ENCODE measurements around the gene TLR9.
A peak's percentile ranks its signal among the peaks of the same experiment; 100 is the strongest.

TLR9 gene

GRCh38 chr3:52202384-52203077, 22.9 kb downstream of the TLR9 start:
- no peak for DNase-seq (ENCODE audit: extremely low spot score)
- TF ChIP-seq L3MBTL2 (conservative IDR thresholded peaks at IDR 0.05) (no peak), ARNT (IDR thresholded peaks at IDR 0.05) (no peak), FOXK2 (IDR thresholded peaks at IDR 0.05) (no peak)
- POLR2A ChIA-PET = interaction anchor here (0.9 kb wide), 1 partner anchor 35 kb away, joined by 3 read pairs; no protein-coding TSS in a partner anchor
- CTCF ChIA-PET = interaction anchor here (1.4 kb wide), 1 partner anchor 18 kb away, joined by 6 read pairs; no protein-coding TSS in a partner anchor

- CTCF ChIA-PET = interaction anchor here (1.0 to 1.9 kb wide), 2 partner anchors 19 to 30 kb away, joined by 3 to 12 read pairs; no protein-coding TSS in a partner anchor
- DNase-seq (ENCODE audit: extremely low spot score) = no peak
- POLR2A ChIA-PET = no interaction called here
- TF ChIP-seq FOXA1 (IDR thresholded peaks at IDR 0.05) (no peak), ARNT (IDR thresholded peaks at IDR 0.05) (no peak), FOXK2 (IDR thresholded peaks at IDR 0.05) (no peak), HDGF (IDR thresholded peaks at IDR 0.05; ENCODE audit: borderline replicate concordance) (no peak), NFRKB (IDR thresholded peaks at IDR 0.05) (no peak), CTBP1 (IDR thresholded peaks at IDR 0.05; ENCODE audit: borderline replicate concordance) (no peak), ZNF384 (IDR thresholded peaks at IDR 0.05) (no peak)
Measured at GRCh38 chr3:52200981-52201679, 24.3 kb downstream of the TLR9 start.

GRCh38 chr3:52198643-52199608, 26.5 kb downstream of the TLR9 start:
- ChIA-PET CTCF (no interaction called here), POLR2A (no interaction called here)
- no peak for TF ChIP-seq CTBP1 (IDR thresholded peaks at IDR 0.05; ENCODE audit: borderline replicate concordance)
- no peak for TF ChIP-seq FOXA1 (IDR thresholded peaks at IDR 0.05)
- TF ChIP-seq NFRKB (IDR thresholded peaks at IDR 0.05) = no peak
- no peak for TF ChIP-seq FOXM1 (IDR thresholded peaks at IDR 0.05; ENCODE audit: borderline replicate concordance)
- no peak for TF ChIP-seq HDGF (IDR thresholded peaks at IDR 0.05; ENCODE audit: borderline replicate concordance)
- no peak for TF ChIP-seq BHLHE40 (IDR thresholded peaks at IDR 0.05; ENCODE audit: borderline replicate concordance)
- TF ChIP-seq SUZ12 (IDR thresholded peaks at IDR 0.05) = no peak
- TF ChIP-seq L3MBTL2 (conservative IDR thresholded peaks at IDR 0.05) = no peak
- no peak for TF ChIP-seq ARNT (IDR thresholded peaks at IDR 0.05)
- no peak for TF ChIP-seq SP1 (IDR thresholded peaks at IDR 0.05)
- TF ChIP-seq TARDBP (IDR thresholded peaks at IDR 0.05) = no peak
- TF ChIP-seq FOXK2 (IDR thresholded peaks at IDR 0.05) = no peak
- no peak for TF ChIP-seq ELF4 (IDR thresholded peaks at IDR 0.05)
- no peak for TF ChIP-seq LEF1 (IDR thresholded peaks at IDR 0.05; ENCODE audit: borderline replicate concordance)
- TF ChIP-seq ZNF384 (IDR thresholded peaks at IDR 0.05) = no peak
- no peak for TF ChIP-seq PKNOX1 (IDR thresholded peaks at IDR 0.05)
- DNase-seq (ENCODE audit: extremely low spot score) = no peak

GRCh38 chr3:52197842-52198625, 27.4 kb downstream of the TLR9 start, which contains the start of gene ALAS1:
ALAS1 (plus strand) TSS chr3:52198160; CDS start chr3:52199242, 1,082 bp downstream.
- peak; percentile 99 for DNase-seq (ENCODE audit: extremely low spot score)
- ChIA-PET POLR2A (interaction anchor here (0.6 to 1.8 kb wide), 6 partner anchors 13 to 46 kb away, joined by 3 to 14 read pairs (median 3); partner anchors contain the start of genes POC1A and TWF2), CTCF (interaction anchor here (0.7 kb wide), 1 partner anchor 13 kb away, joined by 3 read pairs; no protein-coding TSS in a partner anchor)
- TF ChIP-seq L3MBTL2 (conservative IDR thresholded peaks at IDR 0.05) (0 out of 2 replicates have a peak, but pooled peaks have one; percentile 83), LEF1 (IDR thresholded peaks at IDR 0.05; ENCODE audit: borderline replicate concordance) (no peak), TARDBP (IDR thresholded peaks at IDR 0.05) (no peak), FOXM1 (IDR thresholded peaks at IDR 0.05; ENCODE audit: borderline replicate concordance) (no peak)

- POLR2A ChIA-PET = interaction anchor here (0.6 to 1.8 kb wide), 8 partner anchors 12 to 47 kb away, joined by 3 to 14 read pairs (median 4); partner anchors contain the start of genes POC1A and TWF2
- CTCF ChIA-PET = interaction anchor here (0.7 to 1.0 kb wide), 2 partner anchors 12 to 22 kb away, joined by 3 to 6 read pairs; no protein-coding TSS in a partner anchor
- peak; percentile 25 for DNase-seq (ENCODE audit: extremely low spot score)
- TF ChIP-seq FOXA1 (IDR thresholded peaks at IDR 0.05) (no peak), FOXM1 (IDR thresholded peaks at IDR 0.05; ENCODE audit: borderline replicate concordance) (no peak)
Measured at GRCh38 chr3:52197499-52197841, 28.0 kb downstream of the TLR9 start.

GRCh38 chr3:52196977-52197376, 28.5 kb downstream of the TLR9 start:
- ChIA-PET POLR2A (interaction anchor here (0.6 to 1.8 kb wide), 8 partner anchors 12 to 47 kb away, joined by 3 to 14 read pairs (median 4); partner anchors contain the start of genes POC1A and TWF2), CTCF (interaction anchor here (0.7 to 1.0 kb wide), 2 partner anchors 12 to 23 kb away, joined by 3 to 6 read pairs; no protein-coding TSS in a partner anchor)
- no peak for DNase-seq (ENCODE audit: extremely low spot score)
- no peak for TF ChIP-seq TARDBP (IDR thresholded peaks at IDR 0.05)
- TF ChIP-seq L3MBTL2 (conservative IDR thresholded peaks at IDR 0.05) = no peak
- TF ChIP-seq ZNF384 (IDR thresholded peaks at IDR 0.05) = no peak
- no peak for TF ChIP-seq CTBP1 (IDR thresholded peaks at IDR 0.05; ENCODE audit: borderline replicate concordance)
- TF ChIP-seq LEF1 (IDR thresholded peaks at IDR 0.05; ENCODE audit: borderline replicate concordance) = no peak
- no peak for TF ChIP-seq FOXA1 (IDR thresholded peaks at IDR 0.05)
- TF ChIP-seq FOXK2 (IDR thresholded peaks at IDR 0.05) = no peak
- TF ChIP-seq NFRKB (IDR thresholded peaks at IDR 0.05) = no peak
- no peak for TF ChIP-seq ARNT (IDR thresholded peaks at IDR 0.05)

Measured in HEK293T (cell line).